ENCODE measurements around the gene MRPL51.
A peak's percentile ranks its signal among the peaks of the same experiment; 100 is the strongest.

Gene MRPL51

GRCh38 chr12:6534695-6534944, 41.6 kb upstream of the MRPL51 start:
- TF ChIP-seq CTCF (IDR thresholded peaks at IDR 0.05): no peak
- Histone ChIP-seq H3K4me1 (peaks cover 17% of the 10 kb centered on the region), H3K4me3 (ENCODE audit: low read depth, low read length) (peak overlapping the region; percentile 96), H2AFZ (peak overlapping the region; percentile 78), H3K79me2 (peaks cover 6% of the 10 kb centered on the region), H3K9me3 (ENCODE audit: control insufficient read depth, low read length) (no peaks in the 10 kb centered on the region), H3K4me2 (ENCODE audit: low read length) (peak overlapping the region; percentile 99), H3K27ac (peak overlapping the region; percentile 93), H3K9ac (peak overlapping the region; percentile 59), H3K27me3 (ENCODE audit: control insufficient read depth, insufficient read depth, low read length) (no peaks in the 10 kb centered on the region), H3K36me3 (ENCODE audit: control insufficient read depth, insufficient read depth, low read length) (no peaks in the 10 kb centered on the region)

GRCh38 chr12:6533923-6534694, 41.0 kb upstream of the MRPL51 start, which contains the start of gene GAPDH:
TSS of gene GAPDH (plus strand) at chr12:6534517. CDS start at chr12:6534833, 316 bp downstream.
- no peaks in the 10 kb centered on the region for H3K9me3 ChIP-seq (ENCODE audit: control insufficient read depth, low read length)
- H3K27me3 ChIP-seq (ENCODE audit: control insufficient read depth, insufficient read depth, low read length): no peaks in the 10 kb centered on the region
- peak within 1 kb of the TSS; percentile 96 for H3K4me3 ChIP-seq (ENCODE audit: low read depth, low read length)
- H3K36me3 ChIP-seq (ENCODE audit: control insufficient read depth, insufficient read depth, low read length): no peaks in the 10 kb centered on the region
- peak within 1 kb of the TSS; percentile 99 for H3K4me2 ChIP-seq (ENCODE audit: low read length)
- H3K4me1 ChIP-seq: peaks cover 20% of the 10 kb centered on the region
- peaks cover 7% of the 10 kb centered on the region for H3K79me2 ChIP-seq
- peak within 1 kb of the TSS; percentile 78 for H2AFZ ChIP-seq
- peak; percentile 19 for TF ChIP-seq CTCF (IDR thresholded peaks at IDR 0.05)
- peak within 1 kb of the TSS; percentile 59 for H3K9ac ChIP-seq
- H3K27ac ChIP-seq: peak within 1 kb of the TSS; percentile 93

- no peaks in the 10 kb centered on the region for H3K9me3 ChIP-seq (ENCODE audit: control insufficient read depth, low read length)
- H2AFZ ChIP-seq: peak overlapping the region; percentile 78
- H3K36me3 ChIP-seq (ENCODE audit: control insufficient read depth, insufficient read depth, low read length): no peaks in the 10 kb centered on the region
- no peaks in the 10 kb centered on the region for H3K27me3 ChIP-seq (ENCODE audit: control insufficient read depth, insufficient read depth, low read length)
- H3K79me2 ChIP-seq: peaks cover 8% of the 10 kb centered on the region
- peak overlapping the region; percentile 99 for H3K4me2 ChIP-seq (ENCODE audit: low read length)
- no peak for TF ChIP-seq CTCF (IDR thresholded peaks at IDR 0.05)
- peak overlapping the region; percentile 96 for H3K4me3 ChIP-seq (ENCODE audit: low read depth, low read length)
- peak overlapping the region; percentile 17 for H3K9ac ChIP-seq
- H3K27ac ChIP-seq: peak overlapping the region; percentile 93
- H3K4me1 ChIP-seq: peaks cover 20% of the 10 kb centered on the region
Measured at GRCh38 chr12:6533653-6533922, 40.5 kb upstream of the MRPL51 start.

DNA sequence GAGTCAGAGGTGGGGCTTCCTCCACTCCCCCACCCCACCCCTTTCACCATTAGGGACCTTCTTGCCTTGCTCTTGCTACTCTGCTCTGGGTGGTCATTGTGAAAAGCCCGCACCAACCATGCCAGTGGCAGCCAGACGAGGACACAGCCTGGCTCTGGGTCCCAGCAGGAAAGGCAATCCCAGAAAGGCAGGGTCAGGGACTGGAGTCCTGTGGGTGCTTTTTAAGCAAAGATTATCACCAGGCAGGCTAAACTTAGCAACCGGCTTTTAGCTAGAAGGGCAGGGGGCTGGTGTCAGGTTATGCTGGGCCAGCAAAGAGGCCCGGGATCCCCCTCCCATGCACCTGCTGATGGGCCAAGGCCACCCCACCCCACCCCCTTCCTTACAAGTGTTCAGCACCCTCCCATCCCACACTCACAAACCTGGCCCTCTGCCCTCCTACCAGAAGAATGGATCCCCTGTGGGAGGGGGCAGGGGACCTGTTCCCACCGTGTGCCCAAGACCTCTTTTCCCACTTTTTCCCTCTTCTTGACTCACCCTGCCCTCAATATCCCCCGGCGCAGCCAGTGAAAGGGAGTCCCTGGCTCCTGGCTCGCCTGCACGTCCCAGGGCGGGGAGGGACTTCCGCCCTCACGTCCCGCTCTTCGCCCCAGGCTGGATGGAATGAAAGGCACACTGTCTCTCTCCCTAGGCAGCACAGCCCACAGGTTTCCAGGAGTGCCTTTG, 40.0 kb upstream of the MRPL51 start:
- H3K79me2 ChIP-seq: peaks cover 8% of the 10 kb centered on the region
- peaks cover 20% of the 10 kb centered on the region for H3K4me1 ChIP-seq
- H3K36me3 ChIP-seq (ENCODE audit: control insufficient read depth, insufficient read depth, low read length): no peaks in the 10 kb centered on the region
- no peaks in the 10 kb centered on the region for H3K27me3 ChIP-seq (ENCODE audit: control insufficient read depth, insufficient read depth, low read length)
- no peak for TF ChIP-seq CTCF (IDR thresholded peaks at IDR 0.05)
- H3K4me2 ChIP-seq (ENCODE audit: low read length): peak overlapping the region; percentile 99
- H3K9ac ChIP-seq: peak overlapping the region; percentile 33
- no peaks in the 10 kb centered on the region for H3K9me3 ChIP-seq (ENCODE audit: control insufficient read depth, low read length)
- peak overlapping the region; percentile 96 for H3K4me3 ChIP-seq (ENCODE audit: low read depth, low read length)
- peak overlapping the region; percentile 78 for H2AFZ ChIP-seq
- H3K27ac ChIP-seq: peak overlapping the region; percentile 93

Data from parathyroid adenoma (tissue), 2 donors.